RWPE2 (cell line): ENCODE results near the gene FAM174B.

ENCODE experiments used
- ATAC-seq: fragments of 200-7000 bp; cut with Tn5 transposase; 3 replicates; pipeline ENCODE4 v1.9.1; 2021; ENCODE audit warnings: low read depth
- DNase-seq: peaks from one replicate; pipeline ENCODE4 v3.0.0-alpha.2; 2020; ENCODE audit warnings: low spot score
- H3K27ac ChIP-seq: fragments of 450-650 bp; 2 replicates; pipeline ENCODE4 v1.5.1; 2017; ENCODE audit warnings: mild to moderate bottlenecking; ENCODE audit not compliant: poor library complexity, severe bottlenecking
- H3K27me3 ChIP-seq: fragments of 250-450 bp; sonication (Bioruptor Pico); 2 replicates; pipeline ENCODE4 v1.5.1; 2021; ENCODE audit warnings: mild to moderate bottlenecking, moderate library complexity; ENCODE audit not compliant: insufficient read depth, poor library complexity, severe bottlenecking
- H3K36me3 ChIP-seq: fragments of 250-450 bp; sonication (Bioruptor Pico); 2 replicates; pipeline ENCODE4 v1.5.1; 2020; ENCODE audit warnings: low read depth, mild to moderate bottlenecking, moderate library complexity
- H3K4me1 ChIP-seq: fragments of 250-450 bp; sonication (Bioruptor Pico); 2 replicates; pipeline ENCODE4 v1.5.1; 2021; ENCODE audit warnings: mild to moderate bottlenecking, moderate library complexity; ENCODE audit not compliant: insufficient read depth, poor library complexity, severe bottlenecking
- H3K4me3 ChIP-seq: fragments of 250-450 bp; sonication (Bioruptor Pico); 2 replicates; pipeline ENCODE4 v1.5.1; 2021; ENCODE audit warnings: mild to moderate bottlenecking, moderate library complexity; ENCODE audit not compliant: severe bottlenecking
- H3K9me3 ChIP-seq: fragments of 250-450 bp; sonication (Bioruptor Pico); 2 replicates; pipeline ENCODE4 v1.5.1; 2021; ENCODE audit warnings: mild to moderate bottlenecking, moderate library complexity; ENCODE audit not compliant: severe bottlenecking
- TF ChIP-seq, protein P1 (sequence below): fragments of 450-650 bp; IDR thresholded peaks from one replicate; pipeline ENCODE4 v1.5.1; 2017; ENCODE audit warnings: mild to moderate bottlenecking, moderate library complexity; ENCODE audit not compliant: poor library complexity, severe bottlenecking

Gene FAM174B

DNA sequence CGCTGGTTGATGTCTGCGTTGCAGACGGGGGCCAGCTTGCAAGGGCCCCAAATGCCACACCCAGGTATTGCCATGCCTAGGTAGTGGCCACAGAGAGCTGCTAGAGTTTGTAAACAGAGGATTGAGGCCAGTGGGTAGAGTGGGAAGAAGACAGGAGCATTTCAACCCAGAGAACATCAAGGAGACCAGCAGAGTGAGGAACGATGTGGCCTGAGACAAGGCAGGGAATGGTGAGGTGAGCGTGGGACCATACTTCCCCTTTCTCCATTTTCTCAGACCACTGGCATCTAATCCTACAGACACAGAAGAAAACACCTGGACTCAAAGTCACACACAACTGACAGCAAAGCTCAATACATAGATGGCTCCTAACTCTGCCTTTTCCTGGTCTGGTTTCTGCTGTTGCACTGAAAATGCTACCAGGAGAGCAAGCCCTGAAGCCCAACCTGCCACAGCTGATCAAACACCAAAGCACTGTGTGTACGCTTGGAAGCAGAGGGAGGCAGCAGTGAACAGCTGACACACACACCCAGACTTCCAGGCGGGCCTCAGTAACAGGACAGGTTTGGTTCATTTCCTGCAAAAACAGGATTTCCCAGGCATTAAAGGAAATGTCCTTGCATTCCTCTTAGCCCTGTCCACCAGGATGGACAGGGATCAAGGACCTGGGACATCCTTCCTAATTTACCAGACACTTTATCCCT, 1.6 kb downstream of the FAM174B start:
- peak; percentile 40; the same call in 1 of the 3 replicates for ATAC-seq
- no peaks in the 10 kb centered on the region for H3K36me3 ChIP-seq
- H3K4me3 ChIP-seq, result no peak overlapping the region
- no peak overlapping the region for H3K27ac ChIP-seq
- no peaks in the 10 kb centered on the region for H3K4me1 ChIP-seq
- H3K27me3 ChIP-seq, result peaks cover 93% of the 10 kb centered on the region
- DNase-seq, result no peak
- H3K9me3 ChIP-seq, result no peaks in the 10 kb centered on the region
- TF ChIP-seq, protein P1, sequence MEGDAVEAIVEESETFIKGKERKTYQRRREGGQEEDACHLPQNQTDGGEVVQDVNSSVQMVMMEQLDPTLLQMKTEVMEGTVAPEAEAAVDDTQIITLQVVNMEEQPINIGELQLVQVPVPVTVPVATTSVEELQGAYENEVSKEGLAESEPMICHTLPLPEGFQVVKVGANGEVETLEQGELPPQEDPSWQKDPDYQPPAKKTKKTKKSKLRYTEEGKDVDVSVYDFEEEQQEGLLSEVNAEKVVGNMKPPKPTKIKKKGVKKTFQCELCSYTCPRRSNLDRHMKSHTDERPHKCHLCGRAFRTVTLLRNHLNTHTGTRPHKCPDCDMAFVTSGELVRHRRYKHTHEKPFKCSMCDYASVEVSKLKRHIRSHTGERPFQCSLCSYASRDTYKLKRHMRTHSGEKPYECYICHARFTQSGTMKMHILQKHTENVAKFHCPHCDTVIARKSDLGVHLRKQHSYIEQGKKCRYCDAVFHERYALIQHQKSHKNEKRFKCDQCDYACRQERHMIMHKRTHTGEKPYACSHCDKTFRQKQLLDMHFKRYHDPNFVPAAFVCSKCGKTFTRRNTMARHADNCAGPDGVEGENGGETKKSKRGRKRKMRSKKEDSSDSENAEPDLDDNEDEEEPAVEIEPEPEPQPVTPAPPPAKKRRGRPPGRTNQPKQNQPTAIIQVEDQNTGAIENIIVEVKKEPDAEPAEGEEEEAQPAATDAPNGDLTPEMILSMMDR, result no peak

DNA sequence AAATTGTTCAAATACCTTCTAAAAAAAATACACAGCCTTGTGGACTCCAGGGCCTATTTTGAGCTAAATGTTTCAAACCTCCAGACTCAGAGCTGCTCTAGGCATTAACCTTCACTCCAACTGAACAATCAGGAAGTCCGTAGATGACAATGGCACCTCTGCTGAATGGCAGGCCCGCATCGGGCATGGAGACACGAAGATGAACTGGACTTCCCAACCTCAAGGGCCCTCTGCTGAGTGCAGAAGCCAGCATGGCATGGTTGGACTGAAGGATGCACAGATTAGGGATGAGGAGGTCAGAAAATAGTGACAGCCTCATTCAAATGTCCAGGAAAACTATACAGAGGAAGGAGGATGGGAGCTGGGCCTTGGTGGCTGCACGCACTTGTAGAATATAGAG, 2.2 kb downstream of the FAM174B start:
- no peak for ATAC-seq
- TF ChIP-seq, protein P1, result no peak
- H3K27ac ChIP-seq, result no peak overlapping the region

DNA sequence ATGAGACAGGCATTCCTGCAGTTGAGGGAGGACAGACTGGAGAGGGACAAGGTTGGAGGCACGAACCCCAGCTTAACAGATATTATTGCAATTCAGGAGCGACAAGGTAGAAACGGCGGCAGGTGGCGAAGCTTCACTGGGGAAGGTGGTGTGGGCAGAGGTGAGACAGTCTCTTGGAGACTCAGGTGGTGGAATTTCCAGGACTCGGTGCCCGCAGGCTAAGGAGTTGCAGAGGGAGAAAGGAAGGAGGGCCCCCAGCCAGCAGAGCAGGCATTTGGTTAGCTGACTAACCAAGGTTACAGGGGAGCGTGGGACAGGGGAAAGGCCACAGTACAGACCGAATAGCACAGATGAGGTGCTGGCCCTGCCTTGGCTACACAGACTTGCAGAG, 3.0 kb downstream of the FAM174B start:
- DNase-seq, result no peak
- no peaks in the 10 kb centered on the region for H3K4me1 ChIP-seq
- H3K36me3 ChIP-seq, result no peaks in the 10 kb centered on the region
- no peak overlapping the region for H3K27ac ChIP-seq
- ATAC-seq, result no peak
- no peak overlapping the region for H3K4me3 ChIP-seq
- TF ChIP-seq, protein P1, result no peak
- H3K27me3 ChIP-seq, result peaks cover 83% of the 10 kb centered on the region
- no peaks in the 10 kb centered on the region for H3K9me3 ChIP-seq

More for the DNA sequence above, 2.2 kb downstream of the FAM174B start:
- Histone ChIP-seq H3K9me3 (no peaks in the 10 kb centered on the region), H3K4me1 (no peaks in the 10 kb centered on the region), H3K36me3 (no peaks in the 10 kb centered on the region), H3K27me3 (peaks cover 91% of the 10 kb centered on the region), H3K4me3 (no peak overlapping the region)
- no peak for DNase-seq

DNA sequence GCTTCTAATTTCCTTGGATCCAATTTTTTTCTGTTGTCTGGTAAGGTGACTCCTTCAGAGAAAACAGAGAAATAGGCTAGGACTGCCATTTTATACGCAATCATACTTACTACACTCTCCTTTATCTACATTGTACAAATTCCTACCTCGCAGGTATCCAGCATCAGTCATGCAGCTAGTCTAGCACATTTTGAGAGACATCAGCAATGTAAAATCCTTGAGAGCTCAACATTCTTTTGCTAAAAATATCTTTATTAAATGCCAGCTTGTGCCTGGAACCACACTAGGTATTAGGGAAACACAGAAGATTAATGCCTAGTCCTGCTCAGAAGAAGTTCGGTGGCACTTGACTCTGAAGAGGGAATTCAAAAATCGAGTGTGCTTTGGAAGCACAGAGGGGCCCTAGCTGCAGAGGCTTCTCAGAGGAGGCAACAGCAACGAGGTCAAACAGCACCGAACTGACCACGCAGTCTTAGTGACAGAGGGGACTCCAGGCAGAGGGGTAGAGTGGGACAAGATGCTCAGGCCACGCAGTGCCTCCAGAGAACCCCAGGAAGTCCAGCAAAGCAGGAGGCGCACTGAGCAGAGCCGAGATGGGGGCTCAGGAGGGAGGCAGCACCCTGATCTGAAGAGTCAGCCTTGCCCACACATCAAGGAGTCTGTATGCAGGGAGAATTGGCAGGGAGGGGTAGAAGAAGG, 3.5 kb downstream of the FAM174B start:
- no peak overlapping the region for H3K4me3 ChIP-seq
- H3K27ac ChIP-seq, result no peak overlapping the region
- no peaks in the 10 kb centered on the region for H3K36me3 ChIP-seq
- TF ChIP-seq, protein P1, result no peak
- H3K27me3 ChIP-seq, result peaks cover 78% of the 10 kb centered on the region
- H3K9me3 ChIP-seq, result no peaks in the 10 kb centered on the region
- ATAC-seq (no peak), DNase-seq (no peak)
- no peaks in the 10 kb centered on the region for H3K4me1 ChIP-seq

DNA sequence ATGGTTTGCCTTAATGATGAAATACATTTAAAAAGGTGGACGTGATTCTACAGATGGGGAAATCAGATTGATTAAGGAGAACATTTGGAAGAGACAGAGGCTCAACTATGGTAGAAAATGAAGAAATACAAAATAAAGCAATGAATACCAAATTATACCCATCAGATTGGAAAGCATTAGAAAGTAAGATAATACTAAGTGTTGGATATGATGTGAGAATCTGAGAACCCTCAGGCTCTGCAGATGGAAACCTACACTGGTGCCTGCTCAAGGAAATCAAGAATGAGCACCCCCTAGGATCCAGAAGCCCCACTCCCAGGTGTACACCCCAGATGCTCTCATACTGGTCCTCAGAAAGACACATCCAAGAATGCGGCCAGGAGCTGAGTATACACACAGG, 4.6 kb downstream of the FAM174B start:
- no peaks in the 10 kb centered on the region for H3K36me3 ChIP-seq
- no peaks in the 10 kb centered on the region for H3K4me1 ChIP-seq
- no peak overlapping the region for H3K27ac ChIP-seq

More for the DNA sequence above, 4.6 kb downstream of the FAM174B start:
- Histone ChIP-seq H3K27me3 (peaks cover 67% of the 10 kb centered on the region), H3K4me3 (no peak overlapping the region), H3K9me3 (no peaks in the 10 kb centered on the region)
- TF ChIP-seq, protein P1, result no peak
- ATAC-seq (no peak), DNase-seq (no peak)
